ENCODE results near the gene CDKN1B.

The CDKN1B gene

GRCh38 chr12:12683725-12684124 lies 33.4 kb upstream of the CDKN1B start:
- H4K20me1 ChIP-seq (ENCODE audit: insufficient read depth, low read length, poor library complexity, severe bottlenecking), result no peaks in the 10 kb centered on the region
- H3K27me3 ChIP-seq (ENCODE audit: insufficient read depth, low read length, poor library complexity, severe bottlenecking), result no peaks in the 10 kb centered on the region
- no peak for TF ChIP-seq EZH2phosphoT487 (IDR thresholded peaks at IDR 0.05; ENCODE audit: borderline replicate concordance)
- TF ChIP-seq CTCF (conservative IDR thresholded peaks at IDR 0.05; ENCODE audit: low read length), result no peak
- H3K79me2 ChIP-seq (ENCODE audit: insufficient read depth, low read length), result no peaks in the 10 kb centered on the region
- H3K4me3 ChIP-seq (ENCODE audit: low read length, poor library complexity, severe bottlenecking), result no peak overlapping the region
- H3K9ac ChIP-seq (ENCODE audit: low read depth, low read length, poor library complexity, severe bottlenecking), result no peak overlapping the region
- no peaks in the 10 kb centered on the region for H3K9me3 ChIP-seq (ENCODE audit: insufficient read depth, low read depth, low read length)
- no peak overlapping the region for H3K4me2 ChIP-seq (ENCODE audit: low read depth, low read length, poor library complexity, severe bottlenecking)
- no peaks in the 10 kb centered on the region for H3F3A ChIP-seq (ENCODE audit: low read depth)
- no peaks in the 10 kb centered on the region for H3K36me3 ChIP-seq (ENCODE audit: insufficient read depth, low read length)
- no peaks in the 10 kb centered on the region for H3K4me1 ChIP-seq (ENCODE audit: insufficient read depth, low read length, poor library complexity, severe bottlenecking)
- H3K9me2 ChIP-seq (replicated peaks; ENCODE audit: low read depth, low read length), result no peaks in the 10 kb centered on the region
- no peak overlapping the region for H2AFZ ChIP-seq (ENCODE audit: low read length)

- H3K27me3 ChIP-seq (ENCODE audit: insufficient read depth, low read length, poor library complexity, severe bottlenecking), result no peaks in the 10 kb centered on the region
- H3K9me2 ChIP-seq (replicated peaks; ENCODE audit: low read depth, low read length), result no peaks in the 10 kb centered on the region
- no peaks in the 10 kb centered on the region for H3K36me3 ChIP-seq (ENCODE audit: insufficient read depth, low read length)
- no peaks in the 10 kb centered on the region for H3K9me3 ChIP-seq (ENCODE audit: insufficient read depth, low read depth, low read length)
- H3K79me2 ChIP-seq (ENCODE audit: insufficient read depth, low read length), result no peaks in the 10 kb centered on the region
- H3K4me1 ChIP-seq (ENCODE audit: insufficient read depth, low read length, poor library complexity, severe bottlenecking), result no peaks in the 10 kb centered on the region
- H4K20me1 ChIP-seq (ENCODE audit: insufficient read depth, low read length, poor library complexity, severe bottlenecking), result no peaks in the 10 kb centered on the region
- H3K4me2 ChIP-seq (ENCODE audit: low read depth, low read length, poor library complexity, severe bottlenecking), result no peak overlapping the region
- H2AFZ ChIP-seq (ENCODE audit: low read length), result no peak overlapping the region
- no peak overlapping the region for H3K4me3 ChIP-seq (ENCODE audit: low read length, poor library complexity, severe bottlenecking)
- no peak overlapping the region for H3K9ac ChIP-seq (ENCODE audit: low read depth, low read length, poor library complexity, severe bottlenecking)
- H3F3A ChIP-seq (ENCODE audit: low read depth), result no peaks in the 10 kb centered on the region
- TF ChIP-seq EZH2phosphoT487 (IDR thresholded peaks at IDR 0.05; ENCODE audit: borderline replicate concordance) (no peak), CTCF (conservative IDR thresholded peaks at IDR 0.05; ENCODE audit: low read length) (no peak)
Measured at GRCh38 chr12:12684375-12685106, 32.6 kb upstream of the CDKN1B start.

GRCh38 chr12:12685305-12685704 lies 31.9 kb upstream of the CDKN1B start:
- Histone ChIP-seq H3K27me3 (ENCODE audit: insufficient read depth, low read length, poor library complexity, severe bottlenecking) (no peaks in the 10 kb centered on the region), H3K4me2 (ENCODE audit: low read depth, low read length, poor library complexity, severe bottlenecking) (no peak overlapping the region), H2AFZ (ENCODE audit: low read length) (no peak overlapping the region), H3K4me3 (ENCODE audit: low read length, poor library complexity, severe bottlenecking) (no peak overlapping the region), H3K9me2 (replicated peaks; ENCODE audit: low read depth, low read length) (no peaks in the 10 kb centered on the region), H4K20me1 (ENCODE audit: insufficient read depth, low read length, poor library complexity, severe bottlenecking) (no peaks in the 10 kb centered on the region), H3K9ac (ENCODE audit: low read depth, low read length, poor library complexity, severe bottlenecking) (no peak overlapping the region), H3K36me3 (ENCODE audit: insufficient read depth, low read length) (no peaks in the 10 kb centered on the region), H3K9me3 (ENCODE audit: insufficient read depth, low read depth, low read length) (no peaks in the 10 kb centered on the region), H3F3A (ENCODE audit: low read depth) (no peaks in the 10 kb centered on the region), H3K4me1 (ENCODE audit: insufficient read depth, low read length, poor library complexity, severe bottlenecking) (no peaks in the 10 kb centered on the region), H3K79me2 (ENCODE audit: insufficient read depth, low read length) (no peaks in the 10 kb centered on the region)
- TF ChIP-seq CTCF (conservative IDR thresholded peaks at IDR 0.05; ENCODE audit: low read length) (no peak), EZH2phosphoT487 (IDR thresholded peaks at IDR 0.05; ENCODE audit: borderline replicate concordance) (no peak)
